ENCODE results near the gene DDA1.

DNA sequence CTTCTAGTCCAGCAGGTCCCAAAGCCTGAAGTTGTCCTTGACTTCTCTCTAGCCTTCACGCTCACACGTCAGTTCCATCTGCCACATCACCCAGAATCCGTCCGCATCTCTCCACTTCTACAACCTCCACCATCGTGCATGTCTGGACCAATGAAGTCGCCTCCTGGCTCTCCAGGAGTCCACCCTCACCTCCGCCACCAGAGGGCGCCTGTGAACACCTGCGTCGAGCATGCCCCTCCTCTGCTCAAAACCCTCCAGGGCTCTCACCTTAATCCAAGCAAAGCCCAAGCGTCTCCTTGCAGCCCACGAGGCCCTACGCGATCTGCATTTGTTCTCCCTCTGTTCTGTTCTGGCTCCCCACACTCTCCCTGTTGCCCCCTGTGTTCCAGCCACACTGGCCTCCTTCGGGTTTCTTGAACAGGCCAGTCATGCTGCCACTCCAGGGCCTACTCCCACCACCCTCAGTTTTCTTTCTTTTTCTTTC, 48.5 kb upstream of the DDA1 start:
- TF ChIP-seq, protein P1, sequence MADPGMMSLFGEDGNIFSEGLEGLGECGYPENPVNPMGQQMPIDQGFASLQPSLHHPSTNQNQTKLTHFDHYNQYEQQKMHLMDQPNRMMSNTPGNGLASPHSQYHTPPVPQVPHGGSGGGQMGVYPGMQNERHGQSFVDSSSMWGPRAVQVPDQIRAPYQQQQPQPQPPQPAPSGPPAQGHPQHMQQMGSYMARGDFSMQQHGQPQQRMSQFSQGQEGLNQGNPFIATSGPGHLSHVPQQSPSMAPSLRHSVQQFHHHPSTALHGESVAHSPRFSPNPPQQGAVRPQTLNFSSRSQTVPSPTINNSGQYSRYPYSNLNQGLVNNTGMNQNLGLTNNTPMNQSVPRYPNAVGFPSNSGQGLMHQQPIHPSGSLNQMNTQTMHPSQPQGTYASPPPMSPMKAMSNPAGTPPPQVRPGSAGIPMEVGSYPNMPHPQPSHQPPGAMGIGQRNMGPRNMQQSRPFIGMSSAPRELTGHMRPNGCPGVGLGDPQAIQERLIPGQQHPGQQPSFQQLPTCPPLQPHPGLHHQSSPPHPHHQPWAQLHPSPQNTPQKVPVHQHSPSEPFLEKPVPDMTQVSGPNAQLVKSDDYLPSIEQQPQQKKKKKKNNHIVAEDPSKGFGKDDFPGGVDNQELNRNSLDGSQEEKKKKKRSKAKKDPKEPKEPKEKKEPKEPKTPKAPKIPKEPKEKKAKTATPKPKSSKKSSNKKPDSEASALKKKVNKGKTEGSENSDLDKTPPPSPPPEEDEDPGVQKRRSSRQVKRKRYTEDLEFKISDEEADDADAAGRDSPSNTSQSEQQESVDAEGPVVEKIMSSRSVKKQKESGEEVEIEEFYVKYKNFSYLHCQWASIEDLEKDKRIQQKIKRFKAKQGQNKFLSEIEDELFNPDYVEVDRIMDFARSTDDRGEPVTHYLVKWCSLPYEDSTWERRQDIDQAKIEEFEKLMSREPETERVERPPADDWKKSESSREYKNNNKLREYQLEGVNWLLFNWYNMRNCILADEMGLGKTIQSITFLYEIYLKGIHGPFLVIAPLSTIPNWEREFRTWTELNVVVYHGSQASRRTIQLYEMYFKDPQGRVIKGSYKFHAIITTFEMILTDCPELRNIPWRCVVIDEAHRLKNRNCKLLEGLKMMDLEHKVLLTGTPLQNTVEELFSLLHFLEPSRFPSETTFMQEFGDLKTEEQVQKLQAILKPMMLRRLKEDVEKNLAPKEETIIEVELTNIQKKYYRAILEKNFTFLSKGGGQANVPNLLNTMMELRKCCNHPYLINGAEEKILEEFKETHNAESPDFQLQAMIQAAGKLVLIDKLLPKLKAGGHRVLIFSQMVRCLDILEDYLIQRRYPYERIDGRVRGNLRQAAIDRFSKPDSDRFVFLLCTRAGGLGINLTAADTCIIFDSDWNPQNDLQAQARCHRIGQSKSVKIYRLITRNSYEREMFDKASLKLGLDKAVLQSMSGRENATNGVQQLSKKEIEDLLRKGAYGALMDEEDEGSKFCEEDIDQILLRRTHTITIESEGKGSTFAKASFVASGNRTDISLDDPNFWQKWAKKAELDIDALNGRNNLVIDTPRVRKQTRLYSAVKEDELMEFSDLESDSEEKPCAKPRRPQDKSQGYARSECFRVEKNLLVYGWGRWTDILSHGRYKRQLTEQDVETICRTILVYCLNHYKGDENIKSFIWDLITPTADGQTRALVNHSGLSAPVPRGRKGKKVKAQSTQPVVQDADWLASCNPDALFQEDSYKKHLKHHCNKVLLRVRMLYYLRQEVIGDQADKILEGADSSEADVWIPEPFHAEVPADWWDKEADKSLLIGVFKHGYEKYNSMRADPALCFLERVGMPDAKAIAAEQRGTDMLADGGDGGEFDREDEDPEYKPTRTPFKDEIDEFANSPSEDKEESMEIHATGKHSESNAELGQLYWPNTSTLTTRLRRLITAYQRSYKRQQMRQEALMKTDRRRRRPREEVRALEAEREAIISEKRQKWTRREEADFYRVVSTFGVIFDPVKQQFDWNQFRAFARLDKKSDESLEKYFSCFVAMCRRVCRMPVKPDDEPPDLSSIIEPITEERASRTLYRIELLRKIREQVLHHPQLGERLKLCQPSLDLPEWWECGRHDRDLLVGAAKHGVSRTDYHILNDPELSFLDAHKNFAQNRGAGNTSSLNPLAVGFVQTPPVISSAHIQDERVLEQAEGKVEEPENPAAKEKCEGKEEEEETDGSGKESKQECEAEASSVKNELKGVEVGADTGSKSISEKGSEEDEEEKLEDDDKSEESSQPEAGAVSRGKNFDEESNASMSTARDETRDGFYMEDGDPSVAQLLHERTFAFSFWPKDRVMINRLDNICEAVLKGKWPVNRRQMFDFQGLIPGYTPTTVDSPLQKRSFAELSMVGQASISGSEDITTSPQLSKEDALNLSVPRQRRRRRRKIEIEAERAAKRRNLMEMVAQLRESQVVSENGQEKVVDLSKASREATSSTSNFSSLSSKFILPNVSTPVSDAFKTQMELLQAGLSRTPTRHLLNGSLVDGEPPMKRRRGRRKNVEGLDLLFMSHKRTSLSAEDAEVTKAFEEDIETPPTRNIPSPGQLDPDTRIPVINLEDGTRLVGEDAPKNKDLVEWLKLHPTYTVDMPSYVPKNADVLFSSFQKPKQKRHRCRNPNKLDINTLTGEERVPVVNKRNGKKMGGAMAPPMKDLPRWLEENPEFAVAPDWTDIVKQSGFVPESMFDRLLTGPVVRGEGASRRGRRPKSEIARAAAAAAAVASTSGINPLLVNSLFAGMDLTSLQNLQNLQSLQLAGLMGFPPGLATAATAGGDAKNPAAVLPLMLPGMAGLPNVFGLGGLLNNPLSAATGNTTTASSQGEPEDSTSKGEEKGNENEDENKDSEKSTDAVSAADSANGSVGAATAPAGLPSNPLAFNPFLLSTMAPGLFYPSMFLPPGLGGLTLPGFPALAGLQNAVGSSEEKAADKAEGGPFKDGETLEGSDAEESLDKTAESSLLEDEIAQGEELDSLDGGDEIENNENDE (IDR thresholded peaks at IDR 0.05; ENCODE audit: low read depth, low read length) = no peak
- TF ChIP-seq, protein P2, sequence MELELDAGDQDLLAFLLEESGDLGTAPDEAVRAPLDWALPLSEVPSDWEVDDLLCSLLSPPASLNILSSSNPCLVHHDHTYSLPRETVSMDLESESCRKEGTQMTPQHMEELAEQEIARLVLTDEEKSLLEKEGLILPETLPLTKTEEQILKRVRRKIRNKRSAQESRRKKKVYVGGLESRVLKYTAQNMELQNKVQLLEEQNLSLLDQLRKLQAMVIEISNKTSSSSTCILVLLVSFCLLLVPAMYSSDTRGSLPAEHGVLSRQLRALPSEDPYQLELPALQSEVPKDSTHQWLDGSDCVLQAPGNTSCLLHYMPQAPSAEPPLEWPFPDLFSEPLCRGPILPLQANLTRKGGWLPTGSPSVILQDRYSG (tag; conservative IDR thresholded peaks at IDR 0.05; ENCODE audit: low read depth) = no peak
- TF ChIP-seq, protein P3, sequence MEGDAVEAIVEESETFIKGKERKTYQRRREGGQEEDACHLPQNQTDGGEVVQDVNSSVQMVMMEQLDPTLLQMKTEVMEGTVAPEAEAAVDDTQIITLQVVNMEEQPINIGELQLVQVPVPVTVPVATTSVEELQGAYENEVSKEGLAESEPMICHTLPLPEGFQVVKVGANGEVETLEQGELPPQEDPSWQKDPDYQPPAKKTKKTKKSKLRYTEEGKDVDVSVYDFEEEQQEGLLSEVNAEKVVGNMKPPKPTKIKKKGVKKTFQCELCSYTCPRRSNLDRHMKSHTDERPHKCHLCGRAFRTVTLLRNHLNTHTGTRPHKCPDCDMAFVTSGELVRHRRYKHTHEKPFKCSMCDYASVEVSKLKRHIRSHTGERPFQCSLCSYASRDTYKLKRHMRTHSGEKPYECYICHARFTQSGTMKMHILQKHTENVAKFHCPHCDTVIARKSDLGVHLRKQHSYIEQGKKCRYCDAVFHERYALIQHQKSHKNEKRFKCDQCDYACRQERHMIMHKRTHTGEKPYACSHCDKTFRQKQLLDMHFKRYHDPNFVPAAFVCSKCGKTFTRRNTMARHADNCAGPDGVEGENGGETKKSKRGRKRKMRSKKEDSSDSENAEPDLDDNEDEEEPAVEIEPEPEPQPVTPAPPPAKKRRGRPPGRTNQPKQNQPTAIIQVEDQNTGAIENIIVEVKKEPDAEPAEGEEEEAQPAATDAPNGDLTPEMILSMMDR (IDR thresholded peaks at IDR 0.05 in 2 of 3, conservative IDR thresholded peaks at IDR 0.05 in 1 of 3; ENCODE audit: insufficient read depth in 2 of 3, low read depth in 1 of 3, low read length in 3 of 3) = peak; percentile 90 to 99 (median 94)
- TF ChIP-seq CEBPB (tag; IDR thresholded peaks at IDR 0.05) (no peak), RAD21 (CRISPR knock-in tag; conservative IDR thresholded peaks at IDR 0.05 in 1 of 2, IDR thresholded peaks at IDR 0.05 in 1 of 2) (peak; percentile 56 to 74), POLR3A (IDR thresholded peaks at IDR 0.05; ENCODE audit: borderline replicate concordance, extremely low read depth, insufficient read depth, insufficient read length) (no peak), NR1H2 (CRISPR knock-in tag; IDR thresholded peaks at IDR 0.05) (no peak), TAF1 (IDR thresholded peaks at IDR 0.05; ENCODE audit: control insufficient read depth, extremely low read depth, insufficient read depth, low read length, severe bottlenecking) (no peak), POLR2A (conservative IDR thresholded peaks at IDR 0.05) (0 out of 2 replicates have a peak, but pooled peaks have one; percentile 37), BMI1 (IDR thresholded peaks at IDR 0.05; ENCODE audit: low read length) (no peak)
- TF ChIP-seq, protein P4, sequence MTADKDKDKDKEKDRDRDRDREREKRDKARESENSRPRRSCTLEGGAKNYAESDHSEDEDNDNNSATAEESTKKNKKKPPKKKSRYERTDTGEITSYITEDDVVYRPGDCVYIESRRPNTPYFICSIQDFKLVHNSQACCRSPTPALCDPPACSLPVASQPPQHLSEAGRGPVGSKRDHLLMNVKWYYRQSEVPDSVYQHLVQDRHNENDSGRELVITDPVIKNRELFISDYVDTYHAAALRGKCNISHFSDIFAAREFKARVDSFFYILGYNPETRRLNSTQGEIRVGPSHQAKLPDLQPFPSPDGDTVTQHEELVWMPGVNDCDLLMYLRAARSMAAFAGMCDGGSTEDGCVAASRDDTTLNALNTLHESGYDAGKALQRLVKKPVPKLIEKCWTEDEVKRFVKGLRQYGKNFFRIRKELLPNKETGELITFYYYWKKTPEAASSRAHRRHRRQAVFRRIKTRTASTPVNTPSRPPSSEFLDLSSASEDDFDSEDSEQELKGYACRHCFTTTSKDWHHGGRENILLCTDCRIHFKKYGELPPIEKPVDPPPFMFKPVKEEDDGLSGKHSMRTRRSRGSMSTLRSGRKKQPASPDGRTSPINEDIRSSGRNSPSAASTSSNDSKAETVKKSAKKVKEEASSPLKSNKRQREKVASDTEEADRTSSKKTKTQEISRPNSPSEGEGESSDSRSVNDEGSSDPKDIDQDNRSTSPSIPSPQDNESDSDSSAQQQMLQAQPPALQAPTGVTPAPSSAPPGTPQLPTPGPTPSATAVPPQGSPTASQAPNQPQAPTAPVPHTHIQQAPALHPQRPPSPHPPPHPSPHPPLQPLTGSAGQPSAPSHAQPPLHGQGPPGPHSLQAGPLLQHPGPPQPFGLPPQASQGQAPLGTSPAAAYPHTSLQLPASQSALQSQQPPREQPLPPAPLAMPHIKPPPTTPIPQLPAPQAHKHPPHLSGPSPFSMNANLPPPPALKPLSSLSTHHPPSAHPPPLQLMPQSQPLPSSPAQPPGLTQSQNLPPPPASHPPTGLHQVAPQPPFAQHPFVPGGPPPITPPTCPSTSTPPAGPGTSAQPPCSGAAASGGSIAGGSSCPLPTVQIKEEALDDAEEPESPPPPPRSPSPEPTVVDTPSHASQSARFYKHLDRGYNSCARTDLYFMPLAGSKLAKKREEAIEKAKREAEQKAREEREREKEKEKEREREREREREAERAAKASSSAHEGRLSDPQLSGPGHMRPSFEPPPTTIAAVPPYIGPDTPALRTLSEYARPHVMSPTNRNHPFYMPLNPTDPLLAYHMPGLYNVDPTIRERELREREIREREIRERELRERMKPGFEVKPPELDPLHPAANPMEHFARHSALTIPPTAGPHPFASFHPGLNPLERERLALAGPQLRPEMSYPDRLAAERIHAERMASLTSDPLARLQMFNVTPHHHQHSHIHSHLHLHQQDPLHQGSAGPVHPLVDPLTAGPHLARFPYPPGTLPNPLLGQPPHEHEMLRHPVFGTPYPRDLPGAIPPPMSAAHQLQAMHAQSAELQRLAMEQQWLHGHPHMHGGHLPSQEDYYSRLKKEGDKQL (CRISPR knock-in tag; IDR thresholded peaks at IDR 0.05; ENCODE audit: borderline replicate concordance) = no peak

All from K562 (cell line).